ENCODE results near the gene ST8SIA3.

ST8SIA3 gene

GRCh38 chr18:57352271-57352701 is at the start of gene ST8SIA3:
Gene ST8SIA3, plus strand, starts transcription at chr18:57352557. Its CDS starts 290 bp downstream, at chr18:57352847.
- no peak for FAIRE-seq

GRCh38 chr18:57311472-57311871 is 40.9 kb upstream of the ST8SIA3 start:
- no peak for FAIRE-seq

- FAIRE-seq = no peak
Measured at GRCh38 chr18:57312346-57313144, 39.8 kb upstream of the ST8SIA3 start.

- FAIRE-seq = no peak
Measured at GRCh38 chr18:57320603-57321002, 31.8 kb upstream of the ST8SIA3 start.

GRCh38 chr18:57325491-57326166 is 26.7 kb upstream of the ST8SIA3 start:
- FAIRE-seq = no peak

- FAIRE-seq = no peak
Measured at GRCh38 chr18:57326718-57327323, 25.5 kb upstream of the ST8SIA3 start.

- no peak for FAIRE-seq
Measured at GRCh38 chr18:57328665-57329064, 23.7 kb upstream of the ST8SIA3 start.

- no peak for FAIRE-seq
Measured at GRCh38 chr18:57329856-57330255, 22.5 kb upstream of the ST8SIA3 start.

GRCh38 chr18:57331718-57332117 is 20.6 kb upstream of the ST8SIA3 start:
- no peak for FAIRE-seq

- no peak for FAIRE-seq
Measured at GRCh38 chr18:57333940-57334339, 18.4 kb upstream of the ST8SIA3 start.

GRCh38 chr18:57334383-57334782 is 18.0 kb upstream of the ST8SIA3 start:
- FAIRE-seq = no peak

- FAIRE-seq = no peak
Measured at GRCh38 chr18:57336343-57336742, 16.0 kb upstream of the ST8SIA3 start.

- no peak for FAIRE-seq
Measured at GRCh38 chr18:57337890-57338289, 14.5 kb upstream of the ST8SIA3 start.

- FAIRE-seq = no peak
Measured at GRCh38 chr18:57343833-57344232, 8.5 kb upstream of the ST8SIA3 start.

- FAIRE-seq = no peak
Measured at GRCh38 chr18:57346876-57347275, 5.5 kb upstream of the ST8SIA3 start.

- no peak for FAIRE-seq
Measured at GRCh38 chr18:57347784-57348183, 4.6 kb upstream of the ST8SIA3 start.

- no peak for FAIRE-seq
Measured at GRCh38 chr18:57352761-57353136, 392 bp downstream of the ST8SIA3 start.

- no peak for FAIRE-seq
Measured at GRCh38 chr18:57353137-57353939, 981 bp downstream of the ST8SIA3 start.

GRCh38 chr18:57353940-57354461 is 1.6 kb downstream of the ST8SIA3 start:
- FAIRE-seq = no peak

GRCh38 chr18:57359433-57359832 is 7.1 kb downstream of the ST8SIA3 start:
- FAIRE-seq = no peak

- FAIRE-seq = no peak
Measured at GRCh38 chr18:57362714-57363113, 10.4 kb downstream of the ST8SIA3 start.

GRCh38 chr18:57364460-57364859 is 12.1 kb downstream of the ST8SIA3 start:
- FAIRE-seq = no peak
